Effector CD4-positive, alpha-beta T cell (primary cell): ENCODE measurements around the gene NRARP.

ENCODE experiments used
- DNase-seq: peaks from one replicate; pipeline ENCODE4 v3.0.0-alpha.2; 2020

Gene NRARP

GRCh38 chr9:137297966-137298365 lies 4.1 kb downstream of the NRARP start:
- no peak for DNase-seq

- DNase-seq = no peak
Observed at GRCh38 chr9:137296670-137297664, 5.1 kb downstream of the NRARP start.

- DNase-seq = no peak
Observed at GRCh38 chr9:137295849-137296669, 6.0 kb downstream of the NRARP start.

- DNase-seq = peak; percentile 37
Observed at GRCh38 chr9:137295238-137295811, 6.7 kb downstream of the NRARP start.

- no peak for DNase-seq
Observed at GRCh38 chr9:137294681-137295237, 7.3 kb downstream of the NRARP start.

- DNase-seq = no peak
Observed at GRCh38 chr9:137294091-137294680, 7.9 kb downstream of the NRARP start.

- no peak for DNase-seq
Observed at GRCh38 chr9:137293482-137294090, 8.5 kb downstream of the NRARP start.

GRCh38 chr9:137293094-137293481 lies 9.0 kb downstream of the NRARP start:
- DNase-seq = no peak

- DNase-seq = no peak
Observed at GRCh38 chr9:137286975-137287383, 15.1 kb downstream of the NRARP start.

- no peak for DNase-seq
Observed at GRCh38 chr9:137281345-137282116, 20.5 kb downstream of the NRARP start.

GRCh38 chr9:137280474-137281344 lies 21.4 kb downstream of the NRARP start:
- no peak for DNase-seq

GRCh38 chr9:137279741-137280473 lies 22.2 kb downstream of the NRARP start:
- no peak for DNase-seq

- no peak for DNase-seq
Observed at GRCh38 chr9:137278721-137279711, 23.1 kb downstream of the NRARP start.

GRCh38 chr9:137278061-137278701 lies 23.9 kb downstream of the NRARP start:
- no peak for DNase-seq

GRCh38 chr9:137277329-137278041 lies 24.6 kb downstream of the NRARP start, which contains the start of gene TOR4A:
TOR4A (plus strand) TSS chr9:137277726; CDS start chr9:137278690, 964 bp downstream.
- DNase-seq = no peak

GRCh38 chr9:137276473-137277328 lies 25.4 kb downstream of the NRARP start:
- DNase-seq = no peak
